SK-N-SH (cell line): ENCODE data around the gene PARVG. TPM values are rescaled to one million over a fixed set of nuclear protein-coding genes. Genes with fewer than 3 reads are reported as not detected.

ENCODE experiments used
- CTCF ChIA-PET: fragments of 300-600, 350-600 bp; formaldehyde crosslinking; extraction: SDS; loops from one replicate; lab custom pipeline; 2021; lab: Yijun Ruan, JAX
- POLR2A ChIA-PET: fragments of 350-600 bp; sonication (Branson Sonifier 250); formaldehyde crosslinking; extraction: SDS; loops from one replicate; lab custom pipeline; 2020; ENCODE audit warnings: antibody characterized with exemption, inconsistent platforms; lab: Yijun Ruan, JAX
- DNase-seq: peaks from one replicate; pipeline ENCODE4 v3.0.0; 2012
- H2AFZ ChIP-seq: fragments of 200-600 bp; sonication (generic); 2 replicates; pipeline ENCODE4 v1.8.1; 2016; ENCODE audit warnings: antibody characterized with exemption, mild to moderate bottlenecking, low read depth
- H3F3A ChIP-seq: fragments of 200-600 bp; sonication (generic); replicated peaks from 2 replicates; pipeline ENCODE3; 2016; ENCODE audit warnings: antibody characterized with exemption, mild to moderate bottlenecking; ENCODE audit not compliant: insufficient read depth
- H3K27ac ChIP-seq, 2 experiments: fragments of 200-500 bp in 1 of 2; fragments of 200-600 bp in 1 of 2; sonication (Bioruptor generic) in 1 of 2; sonication (generic), shearing (Covaris generic) in 1 of 2; 2 replicates each; pipeline versions ENCODE4 v1.5.1 to v1.6.1; 2014 to 2016; ENCODE audit warnings: low read depth in 2 of 2, inconsistent platforms in 1 of 2, low read length in 1 of 2, mild to moderate bottlenecking in 1 of 2, mixed read lengths in 1 of 2
- H3K27me3 ChIP-seq: fragments of 200-600 bp; sonication (generic), shearing (Covaris generic); 2 replicates; pipeline ENCODE4 v1.6.1; 2016; ENCODE audit warnings: mixed run types; ENCODE audit not compliant: insufficient read depth
- H3K36me3 ChIP-seq, 2 experiments: fragments of 200-500 bp in 1 of 2; fragments of 200-600 bp in 1 of 2; sonication (Bioruptor generic) in 1 of 2; sonication (generic) in 1 of 2; replicated peaks in 1 of 2; 2 replicates each; pipeline versions ENCODE3 to v1.5.1; 2014 to 2016; ENCODE audit warnings: low read length in 1 of 2, mild to moderate bottlenecking in 1 of 2; ENCODE audit not compliant: insufficient read depth in 2 of 2, control insufficient read depth in 1 of 2
- H3K4me1 ChIP-seq, 2 experiments: fragments of 200-500 bp in 1 of 2; fragments of 200-600 bp in 1 of 2; sonication (Bioruptor generic) in 1 of 2; sonication (generic), shearing (Covaris generic) in 1 of 2; 2 replicates each; pipeline versions ENCODE4 v1.5.1 to v1.6.1; 2014 to 2016; ENCODE audit warnings: low read depth in 1 of 2, low read length in 1 of 2, mixed run types in 1 of 2; ENCODE audit not compliant: insufficient read depth in 2 of 2, control insufficient read depth in 1 of 2
- H3K4me2 ChIP-seq: fragments of 200-600 bp; sonication (generic), shearing (Covaris generic); 2 replicates; pipeline ENCODE4 v1.6.1; 2017; ENCODE audit warnings: mixed run types
- H3K4me3 ChIP-seq, 2 experiments: fragments of 200-500 bp in 1 of 2; fragments of 200-600 bp in 1 of 2; sonication (Bioruptor generic) in 1 of 2; sonication (generic), shearing (Covaris generic) in 1 of 2; 2 replicates each; pipeline versions ENCODE4 v1.5.1 to v1.8.1; 2014 to 2016; ENCODE audit warnings: low read depth in 2 of 2, inconsistent platforms in 1 of 2, low read length in 1 of 2, mild to moderate bottlenecking in 1 of 2, mixed read lengths in 1 of 2, moderate library complexity in 1 of 2
- H3K79me2 ChIP-seq: fragments of 200-600 bp; sonication (generic); 2 replicates; pipeline ENCODE4 v1.8.1; 2017; ENCODE audit warnings: mild to moderate bottlenecking; ENCODE audit not compliant: insufficient read depth
- H3K9ac ChIP-seq: fragments of 200-600 bp; sonication (generic); 2 replicates; pipeline ENCODE4 v1.6.1; 2017; ENCODE audit warnings: mixed run types
- H3K9me2 ChIP-seq: fragments of 200-600 bp; sonication (generic); 2 replicates; pipeline ENCODE4 v1.6.1; 2017; ENCODE audit warnings: mixed run types
- H3K9me3 ChIP-seq: fragments of 200-600 bp; sonication (generic); 2 replicates; pipeline ENCODE4 v1.6.1; 2017; ENCODE audit warnings: mixed run types, mild to moderate bottlenecking, moderate library complexity
- H4K20me1 ChIP-seq: fragments of 200-600 bp; sonication (generic); 2 replicates; pipeline ENCODE4 v1.6.1; 2017; ENCODE audit warnings: mild to moderate bottlenecking, mixed run types; ENCODE audit not compliant: insufficient read depth
- EP300 ChIP-seq, 2 experiments: IDR thresholded peaks; 2 replicates each; pipeline versions ENCODE4 v1.4.0 to v1.6.1; 2012; ENCODE audit warnings: borderline replicate concordance in 1 of 2, low read depth in 1 of 2, low read length in 1 of 2
- EZH2phosphoT487 ChIP-seq: fragments of 200-600 bp; sonication (generic); IDR thresholded peaks from 2 replicates; pipeline ENCODE4 v1.6.1; 2017; ENCODE audit warnings: low read depth, mixed run types, mild to moderate bottlenecking, antibody characterized with exemption, moderate library complexity, borderline replicate concordance
- FOSL2 ChIP-seq: IDR thresholded peaks from 2 replicates; pipeline ENCODE4 v1.4.0; 2012; ENCODE audit warnings: low read depth, mild to moderate bottlenecking, moderate library complexity, borderline replicate concordance
- FOXJ3 ChIP-seq: sonication (generic); formaldehyde crosslinking; IDR thresholded peaks from 2 replicates; pipeline ENCODE4 v1.5.1; 2020; ENCODE audit warnings: mild to moderate bottlenecking, missing genetic modification reagents
- JUND ChIP-seq: IDR thresholded peaks from 2 replicates; pipeline ENCODE4 v1.4.0; 2012
- NFIC ChIP-seq: IDR thresholded peaks from 2 replicates; pipeline ENCODE4 v1.4.0; 2012; ENCODE audit warnings: borderline replicate concordance
- PBX3 ChIP-seq: IDR thresholded peaks from 2 replicates; pipeline ENCODE4; 2012
- RXRA ChIP-seq: IDR thresholded peaks from 2 replicates; pipeline ENCODE4 v1.4.0; 2012; ENCODE audit warnings: low read depth, mild to moderate bottlenecking, borderline replicate concordance
- SIN3A ChIP-seq: IDR thresholded peaks from 2 replicates; pipeline ENCODE4 v1.6.1; 2012; ENCODE audit warnings: low read depth, mild to moderate bottlenecking, low read length, moderate library complexity, borderline replicate concordance
- SMC3 ChIP-seq: IDR thresholded peaks from 2 replicates; pipeline ENCODE4 v1.6.1; 2012; ENCODE audit warnings: low read depth, low read length, improper control_type of control experiment
- USF2 ChIP-seq: fragments of 150-350 bp; IDR thresholded peaks from 2 replicates; pipeline ENCODE4 v1.6.1; 2017; ENCODE audit warnings: antibody characterized with exemption, low read length, low read depth, borderline replicate concordance
- WGBS: methylation state at CpG from one replicate; pipeline ENCODE4 v1.1.6; 2017; ENCODE audit warnings: low lambda C conversion rate; 5-methylcytosine and 5-hydroxymethylcytosine counted together
- polyA plus RNA-seq, 3 experiments: library from polyadenylated mRNA; depleted of rRNA; stranded (reverse); fragments of >200 nt; gene quantifications; 2 replicates each; pipeline ENCODE4 v1.2.3, GENCODE V29; 2012

The PARVG gene
- polyA plus RNA-seq, 1 of the 3 experiments (the other 2 are of a cell fraction) = 0.05 TPM

DNA sequence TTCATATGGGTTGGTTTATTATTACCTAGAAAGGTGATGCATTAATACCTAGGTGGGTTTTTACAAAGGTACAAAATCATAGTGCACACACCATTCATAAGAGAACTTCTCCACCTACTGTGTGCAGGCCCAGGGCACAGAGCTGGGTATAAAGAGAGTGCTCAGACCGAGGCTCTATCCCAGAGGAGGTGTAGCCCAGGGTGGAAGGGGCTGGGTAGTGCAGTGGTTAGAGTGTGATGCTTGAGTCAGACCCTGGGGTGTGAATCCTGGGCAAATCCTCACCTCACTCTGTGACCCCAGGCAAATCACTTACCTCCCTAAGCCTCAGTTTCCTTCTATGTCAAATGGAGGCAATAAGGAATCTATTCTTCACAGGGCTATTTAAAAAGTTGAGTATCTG is 32.2 kb downstream of the PARVG start (continued):
- TF ChIP-seq USF2 = no peak
- no peak for TF ChIP-seq NFIC
- no peak for TF ChIP-seq EZH2phosphoT487
- TF ChIP-seq FOXJ3 = no peak
- no peak for TF ChIP-seq EP300 (IDR thresholded peaks at IDR 0.05; ENCODE audit: borderline replicate concordance in 1 of 2, low read depth in 1 of 2, low read length in 1 of 2)
- TF ChIP-seq RXRA = no peak

- ChIA-PET CTCF (no interaction called here), POLR2A (no interaction called here)
- H2AFZ ChIP-seq = no peak overlapping the region
- no peaks in the 10 kb centered on the region for H3F3A ChIP-seq
- H3K9me2 ChIP-seq = no peaks in the 10 kb centered on the region
- WGBS = 28% methylated on average over 3 of the region's 3 CpGs
- no peaks in the 10 kb centered on the region for H3K36me3 ChIP-seq
- TF ChIP-seq EZH2phosphoT487 (no peak), SIN3A (no peak)
- TF ChIP-seq, all 33 proteins: peak for 0
- Histone ChIP-seq H3K27ac (no peak overlapping the region), H3K27me3 (no peaks in the 10 kb centered on the region), H3K79me2 (no peaks in the 10 kb centered on the region), H3K4me3 (no peak overlapping the region), H3K9me3 (no peaks in the 10 kb centered on the region; the same call in 1 of the 2 replicates), H4K20me1 (no peaks in the 10 kb centered on the region), H3K4me1 (no peaks in the 10 kb centered on the region; a peak in 1 of 4 replicates), H3K9ac (no peak overlapping the region), H3K4me2 (no peak overlapping the region)
- DNase-seq = no peak
These were observed 32.8 kb downstream of the PARVG start for GRCh38 chr22:44213489-44214043.

- H3K36me3 ChIP-seq = no peaks in the 10 kb centered on the region
- H3K4me3 ChIP-seq = no peak overlapping the region
- H4K20me1 ChIP-seq = no peaks in the 10 kb centered on the region
- H3K4me1 ChIP-seq = no peaks in the 10 kb centered on the region; a peak in 1 of 4 replicates
- no peak overlapping the region for H3K9ac ChIP-seq
- no peaks in the 10 kb centered on the region for H3K9me3 ChIP-seq
- POLR2A ChIA-PET = no interaction called here
- H3K27ac ChIP-seq = no peak overlapping the region
- H3K79me2 ChIP-seq = no peaks in the 10 kb centered on the region
- no peak overlapping the region for H3K4me2 ChIP-seq
- H3K27me3 ChIP-seq = no peaks in the 10 kb centered on the region; the same call in 1 of the 2 replicates
- 42% methylated on average over 3 of the region's 3 CpGs for WGBS
- no peak overlapping the region for H2AFZ ChIP-seq
- TF ChIP-seq FOSL2 = no peak
- TF ChIP-seq SMC3 = no peak
- TF ChIP-seq USF2 = no peak
- TF ChIP-seq PBX3 = no peak
- no peak for TF ChIP-seq JUND
- TF ChIP-seq, all 33 proteins: peak for 0
- Histone ChIP-seq H3F3A (no peaks in the 10 kb centered on the region), H3K9me2 (no peaks in the 10 kb centered on the region)
- CTCF ChIA-PET = interaction anchor here (0.6 kb wide), 1 partner anchor 103 kb away, joined by 3 read pairs; no protein-coding TSS in a partner anchor
- no peak for DNase-seq
These were observed 33.5 kb downstream of the PARVG start for GRCh38 chr22:44214187-44214586.
